Muscle of back (tissue), 11 donors: ENCODE results near the gene FSTL4. TPM values are rescaled to one million over a fixed set of nuclear protein-coding genes. Genes with fewer than 3 reads are reported as not detected.

Source experiments
- DNase-seq, 3 donors: peaks; one replicate each; pipeline versions ENCODE4 v3.0.0 to v3.0.0-alpha.2; 2013
- polyA plus RNA-seq, 10 donors: library from polyadenylated mRNA; unstranded; fragments of 120-200 nt; gene quantifications; one replicate each; pipeline ENCODE4 v1.2.1, GENCODE V29; 2013; ENCODE audit not compliant: insufficient read length in 10 of 10

The FSTL4 gene
- polyA plus RNA-seq, 10 donors = 0.76 to 3.9 (median 2.0) TPM

DNA sequence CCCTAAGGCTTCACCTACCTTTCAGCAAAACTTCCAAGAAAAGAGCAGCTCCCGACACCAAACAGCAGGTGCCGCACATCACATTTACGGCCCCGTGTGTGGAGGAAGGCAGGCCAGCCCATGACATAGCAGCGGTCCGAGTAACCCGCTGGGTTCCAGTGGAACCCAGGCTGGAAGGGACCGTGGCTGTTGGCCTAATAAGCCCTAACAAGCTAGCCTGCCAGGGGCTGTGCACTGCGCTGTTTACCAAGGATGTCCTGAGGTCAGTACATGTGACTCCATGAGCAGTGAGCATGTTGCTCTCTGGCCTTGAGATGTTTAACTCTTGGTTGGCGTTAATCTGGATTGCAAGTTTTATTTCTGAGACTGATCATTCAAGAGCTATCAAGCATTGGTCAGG, 131.5 kb downstream of the FSTL4 start:
- no peak for DNase-seq

GRCh38 chr5:133480366-133480765, 132.0 kb downstream of the FSTL4 start:
- no peak for DNase-seq

GRCh38 chr5:133478199-133478985, 133.9 kb downstream of the FSTL4 start:
- DNase-seq = peak in 2 of 3 donors; percentile 49 to 72

- no peak for DNase-seq
Observed at GRCh38 chr5:133475986-133476385, 136.4 kb downstream of the FSTL4 start.

DNA sequence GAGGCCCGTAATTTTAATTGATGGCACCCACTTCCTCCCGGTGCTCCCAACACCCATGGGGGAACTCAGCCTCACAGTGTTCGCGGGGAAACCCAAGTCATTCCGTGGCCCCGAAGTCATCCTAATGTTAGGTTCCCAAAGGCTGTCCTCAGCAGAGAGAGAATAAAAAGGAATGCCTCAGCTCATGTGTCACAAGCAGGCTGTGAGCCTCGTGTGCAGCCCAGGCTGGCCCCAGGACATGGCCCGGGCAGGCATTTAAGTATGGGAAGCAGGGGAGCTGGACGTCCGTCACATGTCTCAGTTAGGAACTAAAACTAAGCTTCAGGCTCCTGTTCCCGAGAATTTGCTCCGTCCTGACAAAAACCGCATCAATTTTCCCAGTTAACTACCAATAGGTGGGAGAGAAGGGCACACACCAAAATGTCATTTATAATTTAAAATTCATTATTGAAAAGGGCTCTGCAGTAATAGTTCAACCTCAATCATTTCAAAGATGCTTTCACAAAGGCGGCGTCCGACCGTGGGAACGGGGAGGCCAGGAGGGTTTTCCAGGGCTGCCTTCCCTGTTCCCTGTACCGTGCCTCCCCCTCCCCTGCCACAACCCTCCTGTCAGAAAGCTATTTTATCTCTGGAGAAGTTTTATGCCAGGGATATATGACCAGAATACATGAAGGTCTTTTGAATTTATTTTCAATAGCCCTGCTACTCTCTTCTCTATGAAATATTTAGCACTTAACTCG, 137.3 kb downstream of the FSTL4 start:
- no peak for DNase-seq

- no peak for DNase-seq
Observed at GRCh38 chr5:133473291-133473690, 139.1 kb downstream of the FSTL4 start.

DNA sequence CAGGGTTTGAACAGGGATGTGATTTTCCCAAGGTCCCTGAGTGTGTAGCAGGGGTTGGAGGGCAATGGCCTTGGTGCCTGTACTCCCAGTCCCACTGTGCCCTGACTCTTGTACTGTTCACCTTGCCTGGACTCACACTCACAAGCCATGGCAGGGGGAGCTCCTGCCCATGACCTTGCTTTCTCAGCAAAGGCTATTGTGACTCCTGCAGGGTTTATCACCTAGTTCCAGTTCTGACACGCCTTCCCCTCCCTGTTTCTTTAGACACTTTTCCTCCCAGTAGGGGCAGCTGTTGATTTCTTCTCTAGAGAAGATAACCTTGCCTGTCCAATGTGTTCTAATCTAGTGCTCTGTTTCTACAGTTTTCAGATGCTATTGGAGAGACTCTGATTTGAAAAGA, 139.5 kb downstream of the FSTL4 start:
- DNase-seq = no peak

- no peak for DNase-seq
Observed at GRCh38 chr5:133471699-133472098, 140.6 kb downstream of the FSTL4 start.

- no peak for DNase-seq
Observed at GRCh38 chr5:133470841-133471240, 141.5 kb downstream of the FSTL4 start.

GRCh38 chr5:133469846-133470245, 142.5 kb downstream of the FSTL4 start:
- no peak for DNase-seq

DNA sequence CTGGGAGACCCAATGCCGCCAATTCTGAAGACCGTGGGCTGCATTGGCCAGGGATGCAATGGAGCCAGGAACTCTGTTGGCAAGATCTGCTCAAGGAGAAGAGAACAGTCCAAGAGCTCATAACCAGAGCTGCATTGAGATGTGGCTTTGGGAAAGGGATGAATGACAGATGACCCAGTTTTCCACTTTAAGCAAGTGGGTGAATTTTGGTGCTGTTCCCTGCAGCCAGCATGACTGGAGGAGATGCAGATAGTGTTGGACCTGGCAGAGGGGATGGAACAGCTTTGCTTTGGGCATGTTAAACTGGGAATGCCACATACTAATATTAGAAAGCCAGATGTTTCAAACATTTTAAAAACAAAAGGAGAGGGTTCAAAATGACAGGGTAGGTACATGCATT, 143.1 kb downstream of the FSTL4 start:
- no peak for DNase-seq

DNA sequence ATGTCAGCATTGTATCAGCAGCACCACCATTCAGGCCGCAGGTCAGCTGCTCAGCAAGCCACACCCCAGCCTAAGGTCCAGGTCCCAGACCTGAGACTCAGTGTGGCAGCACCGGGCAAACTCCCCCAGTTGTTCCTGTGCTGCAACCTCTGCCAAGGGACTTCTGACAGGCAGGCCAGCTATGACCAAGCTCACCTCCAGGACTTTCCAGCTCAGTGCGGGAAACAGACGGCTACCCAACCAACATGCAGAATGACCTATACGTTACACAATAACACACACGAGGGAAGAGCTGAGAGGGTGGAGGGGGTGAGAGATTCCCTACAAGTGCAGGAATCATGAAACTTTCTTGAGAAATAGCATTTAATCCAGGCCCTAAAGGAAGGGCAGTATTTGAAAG, 143.7 kb downstream of the FSTL4 start:
- DNase-seq = no peak

DNA sequence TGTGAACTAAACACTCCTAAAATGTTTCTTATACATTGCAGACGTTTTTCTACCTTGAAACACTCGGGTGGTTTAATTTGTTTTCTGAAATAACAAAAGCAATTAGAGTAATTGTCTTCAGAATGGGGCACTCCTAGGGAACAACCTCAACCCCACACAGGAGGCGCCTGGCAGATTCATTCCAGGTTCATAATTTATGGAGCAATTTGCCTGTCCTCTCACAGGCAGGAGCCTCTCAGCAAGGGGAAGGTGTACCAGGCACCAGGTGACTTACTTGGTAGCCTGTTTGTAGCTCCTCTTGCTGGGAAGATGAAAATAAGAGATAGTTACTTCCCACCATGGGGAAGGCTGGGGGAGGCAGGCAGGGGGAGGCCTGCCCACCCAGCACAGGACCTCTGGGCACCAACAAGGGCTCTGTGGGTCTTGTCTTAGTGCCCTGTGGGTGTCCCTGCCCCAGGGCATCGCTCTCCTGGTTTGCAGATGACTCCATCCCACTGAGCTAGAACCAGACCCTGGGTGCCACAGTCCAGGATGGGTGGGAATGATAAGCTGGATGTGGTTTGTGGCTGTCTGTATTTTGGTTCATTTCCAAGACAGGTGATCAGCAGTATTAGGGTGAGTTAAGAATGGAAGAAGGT, 144.4 kb downstream of the FSTL4 start:
- no peak for DNase-seq

DNA sequence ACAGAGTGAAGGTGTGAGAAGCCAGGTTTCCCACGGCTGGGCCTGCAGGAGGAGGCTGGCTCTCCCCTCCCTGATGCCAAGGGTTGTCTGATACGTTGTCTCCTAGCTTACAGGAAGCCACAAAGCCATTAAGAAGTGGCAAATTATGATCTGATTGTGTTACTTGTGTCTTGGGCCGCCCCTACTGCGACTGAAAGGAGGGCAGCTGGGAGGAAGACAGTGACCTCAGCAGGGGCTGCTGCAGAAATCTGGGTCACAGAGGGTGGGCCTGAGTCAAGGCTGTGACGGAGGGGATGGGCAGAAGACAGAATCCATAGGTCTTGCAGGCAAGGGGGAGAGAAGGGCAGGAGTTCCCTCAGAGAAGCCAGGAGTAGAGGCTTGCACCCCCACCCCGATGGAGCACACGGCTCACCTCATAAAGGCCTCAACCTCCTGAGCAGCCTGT, 145.0 kb downstream of the FSTL4 start:
- DNase-seq = peak in 1 of 3 donors; percentile 34

GRCh38 chr5:133466556-133467334, 145.6 kb downstream of the FSTL4 start:
- peak in 1 of 3 donors; percentile 38 for DNase-seq

- no peak for DNase-seq
Observed at GRCh38 chr5:133464013-133464412, 148.3 kb downstream of the FSTL4 start.

DNA sequence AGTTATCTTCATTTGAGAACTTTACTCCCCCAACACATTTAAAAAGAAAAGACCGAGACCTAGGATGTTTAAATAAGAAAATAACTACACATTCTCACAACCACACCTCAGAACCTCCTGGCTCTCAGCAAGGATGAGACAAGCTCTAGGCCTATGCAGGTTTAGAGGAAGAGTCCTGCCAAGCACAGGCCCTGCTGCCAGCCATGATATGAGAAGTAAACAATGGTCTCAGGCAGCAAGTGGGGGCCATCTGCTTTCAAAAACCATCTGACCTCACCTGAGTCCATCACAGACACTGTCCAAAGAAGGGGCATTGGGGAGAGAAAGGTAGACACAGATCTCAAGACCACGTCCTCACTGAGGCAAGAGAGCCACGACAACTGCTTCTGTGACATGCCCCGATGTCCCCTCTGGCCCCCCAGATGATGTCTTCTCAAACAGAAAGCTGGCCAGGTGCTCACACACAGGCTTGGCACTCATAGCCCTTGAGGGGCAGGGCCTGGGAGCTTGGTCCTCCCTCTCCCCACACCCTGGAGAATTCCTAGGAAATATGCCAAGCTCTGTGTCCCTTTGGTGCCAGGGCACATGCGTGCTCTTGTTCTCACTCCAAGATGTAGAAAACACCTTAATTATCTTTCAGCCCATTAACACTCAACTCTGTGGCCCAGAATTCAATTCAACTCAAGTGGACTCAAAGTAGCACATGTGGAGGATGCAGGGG, 150.4 kb downstream of the FSTL4 start:
- DNase-seq = no peak

GRCh38 chr5:133460172-133460758, 152.1 kb downstream of the FSTL4 start:
- no peak for DNase-seq

DNA sequence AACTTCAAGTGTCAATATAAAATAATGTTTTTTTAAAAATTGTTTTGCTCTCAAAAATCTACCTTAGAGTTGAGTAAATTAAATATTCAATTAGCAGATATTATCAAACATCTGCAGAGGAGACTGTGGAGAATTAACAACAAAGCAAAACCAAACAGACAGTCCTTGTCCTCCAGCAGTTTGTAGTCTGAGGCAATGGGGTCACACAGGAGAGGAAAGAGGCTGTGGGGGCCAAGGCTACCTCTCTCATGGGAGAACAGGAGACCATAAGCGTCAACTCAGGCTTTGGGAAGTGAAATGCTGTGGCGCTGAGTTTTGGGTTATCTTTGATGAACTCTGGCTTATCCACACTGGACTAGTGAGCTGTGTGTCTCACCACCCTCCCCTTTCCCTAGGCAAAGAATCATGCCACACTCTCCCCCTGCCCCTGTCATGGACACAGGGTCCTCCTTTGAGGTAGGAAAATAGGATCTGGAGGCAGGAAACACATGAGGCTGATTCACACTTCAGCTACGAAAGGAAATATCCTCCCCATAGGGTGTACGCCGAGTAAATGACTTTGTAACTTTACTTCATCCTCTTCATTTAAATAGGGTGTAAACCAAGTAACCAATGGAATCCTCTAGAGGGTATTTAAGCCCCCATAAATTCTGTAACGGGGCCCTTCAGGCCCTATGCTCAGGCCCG, 152.7 kb downstream of the FSTL4 start:
- DNase-seq = no peak

- no peak for DNase-seq
Observed at GRCh38 chr5:133458435-133458834, 153.9 kb downstream of the FSTL4 start.
